GM19238 (cell line): ENCODE results near the gene TMEM222.

Source experiments
- DNase-seq: peaks from one replicate; pipeline ENCODE4 v3.0.0; 2011; ENCODE audit warnings: low spot score; ENCODE audit not compliant: insufficient read length

Gene TMEM222

GRCh38 chr1:27306071-27306470 is 15.9 kb upstream of the TMEM222 start:
- no peak for DNase-seq

- DNase-seq = no peak
Observed at GRCh38 chr1:27306892-27307761, 14.8 kb upstream of the TMEM222 start.

DNA sequence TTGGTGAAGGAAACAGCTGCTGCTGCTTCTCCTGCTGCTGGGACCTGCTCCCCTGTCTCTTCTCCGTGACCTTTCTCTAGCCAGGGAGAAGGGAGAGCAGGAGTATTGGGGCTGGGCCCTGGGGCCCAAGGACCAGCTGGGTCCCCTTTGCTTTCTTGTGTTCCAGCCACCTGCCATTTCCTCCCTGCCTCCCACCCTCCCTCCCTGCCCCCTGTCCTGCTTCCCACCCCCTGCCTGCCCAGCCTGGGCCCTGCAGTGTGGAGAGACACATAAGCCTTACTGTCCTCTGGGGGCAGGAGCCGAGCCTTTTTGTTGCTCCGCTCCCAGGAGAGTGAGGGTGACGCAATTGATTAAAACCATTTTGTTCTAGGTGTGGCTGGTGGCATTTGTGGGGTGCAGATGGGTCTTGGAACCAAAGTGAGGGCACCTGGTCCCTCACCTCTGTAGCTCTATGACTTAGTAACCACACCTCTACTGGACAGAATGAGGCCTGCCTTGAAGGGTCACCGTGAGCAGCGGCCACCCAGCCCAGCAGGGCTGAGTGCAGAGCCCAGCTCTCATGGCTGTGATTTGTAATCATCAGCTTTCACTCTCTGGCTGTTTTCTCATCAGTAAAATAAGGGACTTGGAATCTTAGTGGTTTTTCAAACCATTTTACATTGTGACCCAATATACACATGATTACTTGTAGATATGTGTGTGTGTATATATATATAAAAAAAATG is 13.9 kb upstream of the TMEM222 start:
- DNase-seq = no peak

- no peak for DNase-seq
Observed at GRCh38 chr1:27314169-27314568, 7.8 kb upstream of the TMEM222 start.

DNA sequence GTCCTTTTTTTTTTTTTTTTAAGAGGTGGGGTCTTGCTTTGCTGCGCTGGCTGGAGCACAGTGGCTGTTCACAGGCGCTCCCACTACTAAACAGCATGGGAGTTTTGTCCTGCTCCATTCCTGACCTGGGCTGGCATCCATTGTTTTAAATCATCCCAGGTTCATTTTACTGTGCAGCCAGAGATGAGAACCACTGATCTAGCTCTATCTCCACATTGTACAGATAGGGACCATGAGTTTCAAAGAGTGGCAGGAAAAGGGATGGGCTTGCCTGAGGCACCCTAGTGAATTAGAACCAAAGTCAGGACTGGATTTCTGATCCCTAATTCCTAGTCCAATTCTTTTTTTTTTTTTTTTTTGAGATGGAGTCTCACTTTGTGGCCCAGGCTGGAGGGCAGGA is 7.2 kb upstream of the TMEM222 start:
- no peak for DNase-seq

GRCh38 chr1:27316860-27317259 is 5.1 kb upstream of the TMEM222 start:
- DNase-seq = no peak

DNA sequence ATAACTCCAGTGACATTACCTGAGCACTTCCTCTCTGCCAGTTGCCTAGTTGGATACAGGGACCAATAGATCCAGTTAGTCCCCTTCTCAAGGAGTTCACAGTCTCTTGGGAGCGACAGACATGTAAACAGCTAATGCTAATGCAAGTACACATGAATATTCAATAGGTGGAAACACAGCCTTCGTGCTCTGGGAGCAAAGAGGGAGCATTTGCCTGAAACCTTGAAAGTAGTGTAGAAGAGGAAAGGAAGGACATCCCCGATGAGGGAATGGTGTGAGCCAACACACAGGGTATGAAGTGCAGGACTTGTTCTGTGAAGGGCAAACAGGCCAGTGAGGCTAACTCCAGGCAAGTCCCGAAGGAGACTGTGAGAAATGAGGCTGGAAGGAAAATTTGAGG is 3.8 kb upstream of the TMEM222 start:
- DNase-seq = no peak

DNA sequence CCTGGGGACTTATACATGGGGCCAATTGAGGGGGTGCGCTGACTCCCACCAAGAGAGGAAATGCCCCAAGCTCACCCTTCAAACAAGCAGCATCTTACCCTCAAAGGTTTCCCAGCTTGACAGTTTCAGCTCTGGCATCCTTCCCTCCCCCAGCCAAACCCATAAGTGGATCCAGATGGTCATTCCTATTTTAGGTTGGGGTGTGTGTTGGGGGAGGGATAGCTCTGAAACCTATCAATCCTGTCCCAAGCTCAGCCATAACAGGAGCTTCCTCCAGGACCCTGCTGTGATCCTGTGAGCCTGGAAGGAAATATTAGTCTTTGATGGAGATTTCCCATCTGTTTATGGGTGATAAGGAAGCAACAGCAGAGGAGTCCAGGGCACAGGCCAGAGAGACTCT is 3.4 kb upstream of the TMEM222 start:
- no peak for DNase-seq

GRCh38 chr1:27322569-27323240 is 742 bp downstream of the TMEM222 start:
- DNase-seq = no peak

GRCh38 chr1:27325286-27325685 is 3.3 kb downstream of the TMEM222 start:
- no peak for DNase-seq

DNA sequence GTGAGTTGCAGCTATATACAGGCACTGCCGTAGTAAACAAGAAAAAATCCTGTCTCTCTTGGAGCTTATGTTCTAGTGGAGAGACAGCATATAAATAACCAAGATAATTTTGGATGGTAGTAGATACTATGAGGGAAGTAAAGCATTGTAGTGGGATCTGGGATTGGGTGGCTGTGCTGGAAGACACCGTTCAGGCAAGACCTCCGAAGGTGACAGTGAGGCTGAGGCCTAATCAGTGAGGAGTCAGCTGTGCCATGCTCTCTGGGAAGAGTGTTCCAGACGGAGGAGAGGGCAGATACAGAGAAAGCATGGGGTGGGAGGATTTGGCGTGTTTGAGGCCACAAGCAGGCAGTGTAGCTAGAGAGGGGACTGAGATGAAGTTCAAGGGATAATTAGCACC is 6.0 kb downstream of the TMEM222 start:
- DNase-seq = no peak

- no peak for DNase-seq
Observed at GRCh38 chr1:27330786-27331185, 8.8 kb downstream of the TMEM222 start.

DNA sequence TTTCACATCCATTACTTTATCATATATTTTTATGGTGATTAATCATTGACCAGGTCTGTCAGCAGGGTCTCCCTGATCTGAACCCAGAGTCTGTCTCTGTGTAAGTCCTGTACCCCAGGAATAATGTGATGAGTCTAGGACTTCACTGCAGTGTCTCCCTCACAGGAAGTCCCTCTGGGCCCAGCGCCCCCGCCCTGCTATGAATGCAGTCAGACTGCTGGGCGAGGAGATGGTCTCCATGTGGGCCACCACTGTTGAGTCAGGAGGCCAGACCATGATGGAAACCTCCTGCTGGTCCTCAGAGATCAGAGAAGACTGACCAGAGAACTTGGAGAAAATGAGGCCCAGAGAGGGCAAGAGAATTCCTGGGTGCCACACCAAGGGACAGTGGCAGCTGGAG is 9.5 kb downstream of the TMEM222 start:
- DNase-seq = no peak

- no peak for DNase-seq
Observed at GRCh38 chr1:27331922-27332321, 10.0 kb downstream of the TMEM222 start.

GRCh38 chr1:27332536-27333281 is 10.7 kb downstream of the TMEM222 start:
- DNase-seq = peak; percentile 61

DNA sequence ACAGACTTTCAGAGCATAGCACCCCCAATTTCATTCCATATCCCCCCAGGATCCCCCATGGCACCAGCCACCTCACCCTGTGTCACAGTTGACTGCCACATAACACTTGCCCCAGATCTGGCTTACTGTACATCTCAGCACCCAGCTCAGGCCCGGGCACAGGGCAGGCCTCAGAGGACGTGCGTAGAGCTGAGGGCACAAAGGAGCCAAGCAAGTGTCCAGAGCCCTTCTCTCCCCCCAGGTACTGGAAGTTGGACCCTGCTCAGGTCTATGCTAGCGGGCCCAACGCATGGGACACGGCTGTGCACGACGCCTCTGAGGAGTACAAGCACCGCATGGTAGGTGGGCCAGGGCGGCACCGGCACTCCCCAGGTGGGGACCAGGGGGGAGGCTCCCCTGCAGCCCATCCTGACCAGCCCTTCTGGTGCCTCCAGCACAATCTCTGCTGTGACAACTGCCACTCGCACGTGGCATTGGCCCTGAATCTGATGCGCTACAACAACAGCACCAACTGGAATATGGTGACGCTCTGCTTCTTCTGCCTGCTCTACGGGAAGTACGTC is 11.8 kb downstream of the TMEM222 start:
- no peak for DNase-seq

DNA sequence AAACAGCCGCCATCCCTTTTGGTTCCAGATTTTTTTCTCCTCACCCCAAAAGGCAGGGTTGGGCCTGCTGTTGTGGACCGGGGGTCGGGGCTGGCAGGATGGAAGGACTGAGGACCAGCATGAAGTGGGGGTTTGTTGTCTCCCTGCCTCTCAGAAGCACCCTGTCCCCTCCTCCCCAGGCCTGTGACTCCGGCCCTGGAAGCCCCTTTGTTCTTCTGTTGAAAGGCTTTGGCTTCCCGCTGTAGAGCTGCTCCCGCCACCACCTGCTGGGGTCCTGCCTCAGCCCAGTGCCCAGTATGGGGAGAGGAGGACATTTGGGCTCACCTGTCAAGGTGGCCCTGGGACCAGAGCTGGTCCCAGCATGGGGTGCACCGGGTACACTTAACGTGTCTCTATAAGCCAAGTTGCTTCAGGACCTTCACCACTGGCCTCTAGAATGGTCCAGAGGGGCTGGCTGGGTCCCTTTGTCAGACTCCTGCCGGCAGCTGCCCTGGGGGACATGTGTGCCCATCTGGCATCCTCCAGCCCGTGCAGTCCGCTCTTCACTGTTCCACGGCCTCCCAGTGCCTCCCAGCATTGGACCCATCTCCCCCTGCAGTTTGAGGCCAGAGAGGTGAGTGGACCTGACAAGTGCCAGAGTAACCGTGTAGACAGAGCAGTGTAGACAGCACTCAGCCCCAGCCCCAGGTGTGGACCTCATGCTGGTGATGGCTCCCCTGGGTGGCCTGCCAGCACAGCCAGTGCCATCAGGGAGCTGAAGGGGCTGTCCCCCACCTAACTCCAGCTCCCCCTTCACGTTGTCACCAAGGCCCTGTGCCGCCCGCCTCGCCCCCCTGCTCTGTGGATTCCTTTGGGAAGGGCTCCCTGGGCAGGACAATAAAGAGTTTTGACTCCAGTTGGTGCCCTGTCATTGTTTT is 13.8 kb downstream of the TMEM222 start:
- no peak for DNase-seq

DNA sequence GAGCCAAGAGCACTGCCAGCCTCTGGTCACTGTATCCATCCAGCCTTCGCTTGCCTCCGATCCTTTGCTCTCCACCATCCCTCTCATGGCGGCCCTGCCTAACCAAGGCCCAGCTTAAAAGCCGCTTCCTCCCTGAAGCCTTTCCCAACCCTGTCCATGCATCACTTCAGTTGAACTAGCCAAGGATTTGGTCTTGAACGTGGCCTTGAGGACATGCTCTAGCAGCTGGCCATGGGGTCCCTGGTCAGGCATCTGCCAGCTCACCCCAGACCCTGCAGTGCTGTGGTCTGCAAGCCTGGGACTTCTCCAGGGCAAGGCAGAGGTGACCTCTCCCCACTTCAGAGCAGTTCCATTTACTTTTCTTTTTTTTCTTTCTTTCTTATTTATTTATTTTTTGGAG is 14.8 kb downstream of the TMEM222 start:
- DNase-seq = no peak

DNA sequence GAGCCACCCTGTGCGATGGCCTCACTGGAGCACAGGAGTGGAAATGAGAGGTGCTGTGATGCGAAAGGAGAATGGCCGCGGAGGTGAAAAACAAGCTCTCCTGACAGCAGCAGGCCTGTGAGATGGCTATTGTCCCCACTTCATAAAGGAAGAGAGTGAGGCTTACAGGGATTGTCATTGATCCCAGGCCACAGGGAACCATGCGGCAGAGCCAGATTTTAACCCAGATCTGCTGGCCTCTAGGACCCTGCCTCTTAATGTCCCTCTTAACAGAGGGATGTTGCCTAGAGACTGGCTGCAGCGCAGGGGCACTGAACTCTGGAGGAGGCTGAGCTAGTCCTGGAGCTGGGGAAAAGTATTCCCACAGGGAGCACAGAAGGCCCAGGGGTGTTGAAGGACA is 16.8 kb downstream of the TMEM222 start:
- no peak for DNase-seq

- DNase-seq = no peak
Observed at GRCh38 chr1:27339213-27339612, 17.2 kb downstream of the TMEM222 start.
